Measurements from ENCODE around the gene RGL2. TPM values are rescaled to one million over a fixed set of nuclear protein-coding genes. Genes with fewer than 3 reads are reported as not detected.

RGL2 gene
- total RNA-seq, 1 donor from 2014 or later, result 66.5 TPM

DNA sequence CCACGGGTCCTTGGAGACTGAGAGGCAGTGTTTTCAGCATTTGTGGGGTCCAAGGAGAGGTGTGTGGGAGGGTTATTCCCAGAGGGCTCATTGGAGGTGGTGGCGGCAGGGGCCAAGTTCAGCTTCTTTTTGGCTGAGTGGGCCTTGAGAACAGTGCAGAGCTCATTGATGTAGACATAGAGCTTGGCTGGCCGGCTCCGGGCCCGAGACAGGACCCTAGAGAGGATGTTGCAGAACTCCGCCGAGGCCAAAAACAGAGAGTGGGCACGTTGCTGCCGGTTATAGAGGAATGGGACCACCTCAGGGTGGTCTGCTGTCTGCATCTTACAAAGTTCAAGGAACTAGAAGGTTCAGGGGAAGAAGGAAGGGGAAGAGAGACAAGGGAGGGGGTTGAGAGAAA, 22.5 kb upstream of the RGL2 start:
- peaks cover 81% of the 10 kb centered on the region for H3K4me1 Mint-ChIP-seq
- ChIA-PET POLR2A (interaction anchor here (0.8 to 1.4 kb wide), 3 partner anchors 8 to 113 kb away, joined by 3 to 5 read pairs (median 3); partner anchors contain the start of genes RING1, RPS18 and VPS52), CTCF (no interaction called here)
- peak overlapping the region; percentile 95 for H3K4me3 Mint-ChIP-seq
- ATAC-seq (ENCODE audit: low read depth), result no peak
- intact Hi-C loops (cut with micrococcal nuclease), result no loop called here
- DNase-seq, result no peak
- peak overlapping the region; percentile 71 for H3K27ac Mint-ChIP-seq
- peaks cover 59% of the 10 kb centered on the region for H3K36me3 Mint-ChIP-seq (ENCODE audit: low read depth)
- H3K27me3 Mint-ChIP-seq, result no peaks in the 10 kb centered on the region
- H3K9me3 Mint-ChIP-seq, result no peaks in the 10 kb centered on the region
- TF ChIP-seq, protein P1, sequence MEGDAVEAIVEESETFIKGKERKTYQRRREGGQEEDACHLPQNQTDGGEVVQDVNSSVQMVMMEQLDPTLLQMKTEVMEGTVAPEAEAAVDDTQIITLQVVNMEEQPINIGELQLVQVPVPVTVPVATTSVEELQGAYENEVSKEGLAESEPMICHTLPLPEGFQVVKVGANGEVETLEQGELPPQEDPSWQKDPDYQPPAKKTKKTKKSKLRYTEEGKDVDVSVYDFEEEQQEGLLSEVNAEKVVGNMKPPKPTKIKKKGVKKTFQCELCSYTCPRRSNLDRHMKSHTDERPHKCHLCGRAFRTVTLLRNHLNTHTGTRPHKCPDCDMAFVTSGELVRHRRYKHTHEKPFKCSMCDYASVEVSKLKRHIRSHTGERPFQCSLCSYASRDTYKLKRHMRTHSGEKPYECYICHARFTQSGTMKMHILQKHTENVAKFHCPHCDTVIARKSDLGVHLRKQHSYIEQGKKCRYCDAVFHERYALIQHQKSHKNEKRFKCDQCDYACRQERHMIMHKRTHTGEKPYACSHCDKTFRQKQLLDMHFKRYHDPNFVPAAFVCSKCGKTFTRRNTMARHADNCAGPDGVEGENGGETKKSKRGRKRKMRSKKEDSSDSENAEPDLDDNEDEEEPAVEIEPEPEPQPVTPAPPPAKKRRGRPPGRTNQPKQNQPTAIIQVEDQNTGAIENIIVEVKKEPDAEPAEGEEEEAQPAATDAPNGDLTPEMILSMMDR (IDR thresholded peaks at IDR 0.05), result no peak

DNA sequence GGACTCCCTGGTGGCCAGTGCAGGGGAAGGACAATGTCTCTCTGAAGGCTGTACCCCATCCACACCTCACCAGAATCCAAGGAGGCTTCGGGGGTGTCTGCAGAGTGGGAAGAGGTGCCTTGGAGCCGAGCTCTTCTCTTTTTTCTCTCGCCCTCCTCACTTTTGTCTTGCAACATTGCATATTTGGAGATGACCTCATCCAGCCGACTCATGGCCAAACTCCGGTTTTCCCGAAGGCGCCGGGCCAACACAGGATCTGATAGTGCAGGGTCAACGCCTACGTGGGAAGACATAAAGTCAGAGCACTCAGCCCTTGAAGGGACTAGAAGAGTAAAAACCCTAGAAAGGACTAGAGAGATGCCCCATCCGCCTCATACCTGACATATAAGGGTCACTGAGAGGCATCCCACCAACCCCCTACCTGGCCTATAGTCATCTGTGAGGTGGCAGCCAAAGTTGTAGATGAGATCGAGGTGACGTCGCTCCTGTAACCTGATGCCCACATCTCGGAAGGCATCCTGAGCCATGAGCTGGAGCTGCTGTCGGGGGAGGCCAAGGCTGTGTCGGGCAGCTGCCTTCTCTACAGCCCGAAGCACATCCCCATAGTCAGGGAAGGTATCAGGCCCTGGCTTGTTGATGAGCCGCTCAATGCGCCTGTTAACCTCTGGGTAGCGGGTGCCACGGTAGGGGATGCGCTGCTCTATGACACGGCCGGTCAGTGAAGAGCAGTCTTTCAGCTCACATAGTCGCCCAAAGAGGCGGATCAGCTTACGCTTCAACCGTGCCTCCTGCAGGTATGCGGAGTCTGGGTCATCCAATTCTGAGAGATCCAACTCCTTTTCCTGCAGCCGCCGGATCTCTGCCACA, 21.8 kb upstream of the RGL2 start:
- DNase-seq, result no peak
- H3K27me3 Mint-ChIP-seq, result no peaks in the 10 kb centered on the region
- ChIA-PET POLR2A (interaction anchor here (0.7 to 1.4 kb wide), 4 partner anchors 7 to 112 kb away, joined by 3 to 5 read pairs (median 3); partner anchors contain the start of genes RING1, RPS18 and VPS52), CTCF (no interaction called here)
- H3K4me3 Mint-ChIP-seq, result peak overlapping the region; percentile 95
- no peaks in the 10 kb centered on the region for H3K9me3 Mint-ChIP-seq
- H3K27ac Mint-ChIP-seq, result peak overlapping the region; percentile 63
- intact Hi-C loops (cut with micrococcal nuclease), result no loop called here
- ATAC-seq (ENCODE audit: low read depth), result no peak
- H3K4me1 Mint-ChIP-seq, result peaks cover 83% of the 10 kb centered on the region
- peaks cover 64% of the 10 kb centered on the region for H3K36me3 Mint-ChIP-seq (ENCODE audit: low read depth)
- TF ChIP-seq, protein P1 (IDR thresholded peaks at IDR 0.05), result no peak

DNA sequence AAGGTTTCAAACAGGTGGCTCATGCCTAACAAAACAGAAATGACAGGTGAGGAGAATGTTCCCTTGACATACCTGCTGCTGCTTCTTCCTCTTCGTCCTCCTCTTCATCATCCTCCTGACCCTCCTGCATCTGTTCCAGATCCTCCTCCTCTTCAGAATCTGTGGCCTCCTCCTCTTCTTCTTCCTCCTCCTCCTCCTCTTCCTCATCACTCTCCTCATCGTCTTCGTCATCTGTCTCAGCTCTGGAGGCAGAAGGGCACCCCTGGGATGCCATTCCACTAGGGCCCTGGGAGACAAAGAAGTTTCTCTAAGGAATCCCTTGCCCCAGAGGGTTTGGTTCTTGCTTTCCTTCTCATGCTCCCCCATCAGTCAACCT, 21.2 kb upstream of the RGL2 start:
- H3K4me3 Mint-ChIP-seq, result peak overlapping the region; percentile 66
- peaks cover 66% of the 10 kb centered on the region for H3K36me3 Mint-ChIP-seq (ENCODE audit: low read depth)
- no peaks in the 10 kb centered on the region for H3K27me3 Mint-ChIP-seq
- no peaks in the 10 kb centered on the region for H3K9me3 Mint-ChIP-seq
- intact Hi-C loops (cut with micrococcal nuclease), result loop anchor here (5.0 kb wide), 1 partner anchor 348 kb away; no protein-coding TSS in a partner anchor
- ChIA-PET CTCF (no interaction called here), POLR2A (interaction anchor here (0.7 to 1.4 kb wide), 2 partner anchors 56 to 111 kb away, joined by 3 read pairs; partner anchors contain the start of gene RING1)
- DNase-seq (no peak), ATAC-seq (ENCODE audit: low read depth) (no peak)
- TF ChIP-seq, protein P1 (IDR thresholded peaks at IDR 0.05), result no peak
- peak overlapping the region; percentile 63 for H3K27ac Mint-ChIP-seq
- H3K4me1 Mint-ChIP-seq, result peaks cover 90% of the 10 kb centered on the region

- Mint-ChIP-seq H3K4me3 (peak overlapping the region; percentile 99), H3K36me3 (ENCODE audit: low read depth) (peaks cover 72% of the 10 kb centered on the region), H3K27me3 (no peaks in the 10 kb centered on the region), H3K4me1 (peaks cover 90% of the 10 kb centered on the region), H3K27ac (peak overlapping the region; percentile 98), H3K9me3 (no peaks in the 10 kb centered on the region)
- TF ChIP-seq, protein P1 (IDR thresholded peaks at IDR 0.05), result no peak
- POLR2A ChIA-PET, result interaction anchor here (0.6 to 3.5 kb wide), 23 partner anchors 10 to 1820 kb away, joined by 3 to 102 read pairs (median 7); partner anchors contain the start of genes B3GALT4, BAK1, CUTA and PFDN6
- ATAC-seq (ENCODE audit: low read depth) (no peak), DNase-seq (no peak)
- CTCF ChIA-PET, result interaction anchor here (1.3 to 2.5 kb wide), 2 partner anchors 27 to 41 kb away, joined by 8 to 15 read pairs; partner anchors contain the start of gene B3GALT4
- intact Hi-C loops (cut with micrococcal nuclease), result loop anchor here (1.0 to 5.0 kb wide), 2 partner anchors 73 to 346 kb away; partner anchors contain the start of gene KIFC1
Measured at GRCh38 chr6:33318426-33319073, 19.8 kb upstream of the RGL2 start.

Measured in activated B cell treated with CpG ODN at 0.5 μM for 24 hours (primary cell).